ENCODE data around the gene TRHDE.
"Not testable (repeated sequence)": the region's sequence is repeated elsewhere in the genome, so short reads cannot be mapped to it uniquely, and the experiment has no call there.

The TRHDE gene

GRCh38 chr12:72610342-72610741 is 338.2 kb downstream of the TRHDE start:
- ATAC-seq, result no peak
- Mint-ChIP-seq H3K27ac (no peak overlapping the region), H3K4me3 (no peak overlapping the region), H3K36me3 (no peaks in the 10 kb centered on the region), H3K4me1 (no peaks in the 10 kb centered on the region), H3K9me3 (peaks cover 15% of the 10 kb centered on the region)
- DNase-seq (ENCODE audit: low spot score in 2 of 2), result no peak

- no peaks in the 10 kb centered on the region for H3K4me1 Mint-ChIP-seq
- H3K27ac Mint-ChIP-seq, result no peak overlapping the region
- ATAC-seq, result no peak
- H3K4me3 Mint-ChIP-seq, result no peak overlapping the region
- no peaks in the 10 kb centered on the region for H3K36me3 Mint-ChIP-seq
- H3K9me3 Mint-ChIP-seq, result peaks cover 15% of the 10 kb centered on the region
- DNase-seq (ENCODE audit: low spot score in 2 of 2), result no peak
These were observed 338.7 kb downstream of the TRHDE start for GRCh38 chr12:72610854-72611358.

DNA sequence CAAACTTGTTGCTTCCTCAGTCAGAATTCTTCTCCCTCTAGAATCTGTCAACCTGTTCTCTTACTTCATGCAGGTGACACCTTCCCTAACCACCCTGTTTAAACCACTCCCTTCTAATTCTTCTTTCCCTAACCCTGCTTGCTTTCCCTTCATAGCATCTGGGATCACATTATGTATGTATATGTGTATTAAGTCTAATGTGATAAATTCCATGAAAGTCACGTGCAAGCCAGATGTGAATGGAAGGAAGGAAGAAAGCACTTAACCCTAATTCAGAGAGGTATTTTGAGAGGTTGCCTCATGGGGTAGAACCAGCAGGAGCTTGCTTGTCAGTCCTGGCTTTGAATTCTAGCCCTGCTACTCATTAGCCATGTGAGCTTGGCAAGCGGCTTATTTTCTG is 340.0 kb downstream of the TRHDE start:
- Mint-ChIP-seq H3K36me3 (no peaks in the 10 kb centered on the region), H3K9me3 (peaks cover 13% of the 10 kb centered on the region), H3K27ac (no peak overlapping the region), H3K4me1 (no peaks in the 10 kb centered on the region), H3K4me3 (no peak overlapping the region)
- ATAC-seq (no peak), DNase-seq (ENCODE audit: low spot score in 2 of 2) (no peak)

GRCh38 chr12:72618764-72619163 is 346.6 kb downstream of the TRHDE start:
- H3K4me1 Mint-ChIP-seq, result no peaks in the 10 kb centered on the region
- peaks cover 7% of the 10 kb centered on the region for H3K9me3 Mint-ChIP-seq
- no peak for DNase-seq (ENCODE audit: low spot score in 2 of 2)
- H3K36me3 Mint-ChIP-seq, result no peaks in the 10 kb centered on the region
- H3K27ac Mint-ChIP-seq, result no peak overlapping the region
- ATAC-seq, result no peak
- no peak overlapping the region for H3K4me3 Mint-ChIP-seq

GRCh38 chr12:72622556-72622955 is 350.4 kb downstream of the TRHDE start:
- no peak overlapping the region for H3K27ac Mint-ChIP-seq
- H3K4me3 Mint-ChIP-seq, result no peak overlapping the region

GRCh38 chr12:72631926-72632685 is 359.9 kb downstream of the TRHDE start:
- DNase-seq (ENCODE audit: low spot score in 2 of 2) (no peak), ATAC-seq (no peak)
- Mint-ChIP-seq H3K9me3 (peaks cover 2% of the 10 kb centered on the region), H3K36me3 (no peaks in the 10 kb centered on the region), H3K4me1 (no peaks in the 10 kb centered on the region), H3K4me3 (no peak overlapping the region), H3K27ac (no peak overlapping the region)

More at GRCh38 chr12:72622556-72622955, 350.4 kb downstream of the TRHDE start:
- Mint-ChIP-seq H3K36me3 (no peaks in the 10 kb centered on the region), H3K9me3 (peaks cover 12% of the 10 kb centered on the region), H3K4me1 (no peaks in the 10 kb centered on the region)
- ATAC-seq, result no peak
- no peak for DNase-seq (ENCODE audit: low spot score in 2 of 2)

- DNase-seq (ENCODE audit: low spot score in 2 of 2), result no peak
- peaks cover 12% of the 10 kb centered on the region for H3K9me3 Mint-ChIP-seq
These were observed 370.5 kb downstream of the TRHDE start for GRCh38 chr12:72642706-72643105.

DNA sequence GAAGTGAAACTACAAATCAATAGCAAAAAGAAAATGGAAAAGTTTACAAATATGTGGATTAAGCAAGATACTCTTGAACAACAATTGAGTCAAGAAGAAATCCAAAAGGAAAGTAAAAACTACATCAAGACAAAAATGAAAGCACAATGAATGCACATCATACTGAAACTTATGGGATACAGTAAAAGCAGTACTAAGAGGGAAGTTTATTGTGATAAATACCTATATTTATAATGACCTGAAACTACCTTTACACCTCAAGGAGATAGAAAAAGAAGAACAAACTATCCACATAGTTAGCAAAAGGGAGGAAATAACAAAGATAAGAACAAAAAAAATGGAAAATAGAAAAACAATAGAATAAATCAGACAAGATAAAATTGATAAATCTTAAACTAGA is 375.0 kb downstream of the TRHDE start:
- no peak overlapping the region for H3K4me3 Mint-ChIP-seq
- no peaks in the 10 kb centered on the region for H3K4me1 Mint-ChIP-seq
- no peaks in the 10 kb centered on the region for H3K36me3 Mint-ChIP-seq
- peaks cover 12% of the 10 kb centered on the region for H3K9me3 Mint-ChIP-seq
- ATAC-seq, result no peak
- H3K27ac Mint-ChIP-seq, result no peak overlapping the region
- DNase-seq (ENCODE audit: low spot score in 2 of 2), result no peak

More at GRCh38 chr12:72642706-72643105, 370.5 kb downstream of the TRHDE start:
- Mint-ChIP-seq H3K4me1 (no peaks in the 10 kb centered on the region), H3K4me3 (no peak overlapping the region), H3K27ac (no peak overlapping the region), H3K36me3 (no peaks in the 10 kb centered on the region)
- no peak for ATAC-seq

DNA sequence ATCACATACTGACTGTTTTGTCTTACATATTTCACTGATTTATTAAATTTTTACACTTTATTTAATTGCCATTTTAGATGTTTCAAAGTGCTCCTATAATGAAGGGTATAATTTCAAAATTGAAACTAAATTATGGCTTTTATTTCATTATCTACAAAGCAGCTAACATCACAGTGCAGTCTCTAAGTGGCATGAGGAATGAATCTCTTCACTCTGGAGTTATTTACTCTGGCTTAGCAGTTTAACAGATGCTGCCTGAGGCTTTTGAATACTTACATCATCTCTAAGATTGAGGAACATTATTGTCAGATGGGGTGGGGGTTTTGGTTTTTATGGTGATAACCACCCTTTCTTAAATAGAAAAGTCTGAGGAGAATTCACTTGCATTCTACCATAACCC is 386.4 kb downstream of the TRHDE start:
- Mint-ChIP-seq H3K36me3 (no peaks in the 10 kb centered on the region), H3K9me3 (peaks cover 16% of the 10 kb centered on the region), H3K27ac (no peak overlapping the region), H3K4me3 (no peak overlapping the region), H3K4me1 (no peaks in the 10 kb centered on the region)
- no peak for DNase-seq (ENCODE audit: low spot score in 2 of 2)
- no peak for ATAC-seq

DNA sequence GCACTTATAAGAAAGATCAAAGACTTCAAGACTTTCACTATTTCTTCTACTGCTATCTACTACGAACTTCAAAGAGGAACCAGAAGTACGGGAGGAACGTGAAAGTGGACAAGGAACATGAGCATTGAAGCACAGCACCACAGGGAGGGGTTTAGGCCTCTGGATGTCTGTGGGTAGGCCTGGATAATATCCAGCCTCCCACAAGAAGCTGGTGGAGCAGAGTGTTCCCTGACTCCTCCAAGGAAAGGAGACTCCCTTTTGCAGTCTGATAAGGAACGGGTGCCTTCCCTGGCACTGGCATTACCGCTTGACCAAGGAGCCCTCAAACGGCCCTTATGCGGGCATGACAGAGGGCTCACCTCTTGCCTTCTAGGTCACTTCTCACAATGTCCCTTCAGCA is 388.0 kb downstream of the TRHDE start:
- not testable (repeated sequence) for H3K9me3 Mint-ChIP-seq; H3K36me3 Mint-ChIP-seq; H3K4me3 Mint-ChIP-seq; H3K27ac Mint-ChIP-seq; DNase-seq (ENCODE audit: low spot score in 2 of 2); H3K4me1 Mint-ChIP-seq; ATAC-seq

DNA sequence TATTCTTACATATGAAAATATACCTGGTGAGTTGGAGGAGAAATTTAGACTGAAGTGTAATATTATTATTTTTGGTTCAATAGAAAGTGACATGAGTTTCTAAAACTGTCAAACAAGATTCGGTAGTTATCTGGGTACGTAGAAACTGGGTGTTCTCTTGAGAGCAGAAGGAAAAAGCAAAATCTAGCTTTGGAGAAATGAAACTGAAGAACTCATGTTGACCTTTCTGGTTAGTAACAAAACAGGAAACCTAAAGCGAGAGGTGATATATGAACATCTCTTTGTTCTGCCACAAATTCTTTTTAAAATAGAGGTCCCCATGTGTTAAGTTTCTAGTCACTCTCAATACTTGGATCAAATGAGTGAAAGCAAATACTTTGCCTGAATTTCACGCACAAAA is 401.7 kb downstream of the TRHDE start:
- H3K4me1 Mint-ChIP-seq, result no peaks in the 10 kb centered on the region
- H3K4me3 Mint-ChIP-seq, result no peak overlapping the region
- peaks cover 15% of the 10 kb centered on the region for H3K9me3 Mint-ChIP-seq
- H3K36me3 Mint-ChIP-seq, result no peaks in the 10 kb centered on the region
- no peak for ATAC-seq
- no peak for DNase-seq (ENCODE audit: low spot score in 2 of 2)
- no peak overlapping the region for H3K27ac Mint-ChIP-seq

DNA sequence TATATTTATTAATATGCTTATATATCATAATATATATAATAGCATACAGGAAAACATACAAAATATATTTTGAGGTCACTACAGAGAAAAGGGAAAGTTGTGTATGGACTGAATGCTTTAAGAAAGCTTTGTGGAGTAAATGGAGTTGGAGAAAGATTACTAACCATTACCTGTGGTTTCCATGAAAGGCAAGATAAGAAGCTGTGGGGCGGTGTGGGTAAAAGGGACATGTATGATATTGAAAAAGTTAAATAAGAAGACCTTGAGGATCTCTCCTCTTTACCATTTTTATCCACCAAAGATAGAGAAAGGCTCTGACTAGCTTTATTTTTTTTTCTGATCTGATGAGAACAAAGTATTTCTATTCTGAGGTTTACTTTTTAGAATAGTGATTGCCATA is 404.4 kb downstream of the TRHDE start:
- no peaks in the 10 kb centered on the region for H3K36me3 Mint-ChIP-seq
- no peak for ATAC-seq
- no peak overlapping the region for H3K4me3 Mint-ChIP-seq
- DNase-seq (ENCODE audit: low spot score in 2 of 2), result no peak
- H3K9me3 Mint-ChIP-seq, result peaks cover 19% of the 10 kb centered on the region
- no peaks in the 10 kb centered on the region for H3K4me1 Mint-ChIP-seq
- H3K27ac Mint-ChIP-seq, result no peak overlapping the region

DNA sequence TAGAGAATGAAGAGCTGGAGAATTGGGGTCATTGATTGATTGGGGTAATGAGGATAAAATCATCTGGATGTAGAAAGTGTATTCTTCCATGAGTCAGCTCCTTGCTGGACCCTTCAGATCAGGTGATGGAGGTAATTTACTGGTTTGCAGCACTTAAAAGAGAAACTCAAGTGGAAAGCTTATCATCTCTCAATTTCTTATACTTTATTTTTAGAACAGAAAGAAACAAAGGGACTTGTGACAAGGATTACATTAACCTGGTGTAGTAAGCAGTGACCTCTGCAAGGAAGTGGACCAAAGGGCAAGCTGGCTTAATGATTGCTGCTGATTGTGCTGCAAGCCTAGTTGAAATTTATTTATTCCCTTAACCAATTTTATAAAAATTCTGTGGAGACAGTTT is 405.0 kb downstream of the TRHDE start:
- ATAC-seq, result no peak
- Mint-ChIP-seq H3K4me1 (no peaks in the 10 kb centered on the region), H3K36me3 (no peaks in the 10 kb centered on the region), H3K27ac (no peak overlapping the region), H3K9me3 (peaks cover 23% of the 10 kb centered on the region), H3K4me3 (no peak overlapping the region)
- DNase-seq (ENCODE audit: low spot score in 2 of 2), result no peak

DNA sequence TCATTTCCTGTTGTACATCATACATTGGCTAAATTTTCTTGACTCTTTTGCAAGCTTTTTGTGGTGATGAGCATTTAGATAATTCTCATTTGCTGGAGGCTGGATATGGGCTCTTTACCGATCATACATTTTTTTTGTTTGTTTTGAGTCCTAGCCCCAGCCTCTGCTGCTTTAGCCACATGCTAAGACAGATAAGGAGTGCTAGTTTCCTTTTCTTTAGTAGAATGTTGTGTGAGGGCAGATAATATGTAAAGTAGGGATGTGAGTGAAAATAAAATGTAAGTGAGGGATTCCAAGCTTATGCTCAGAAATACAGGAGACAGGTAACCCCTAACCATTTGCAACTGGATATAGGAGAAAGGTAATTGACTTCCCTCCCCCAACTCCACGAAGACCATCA is 405.7 kb downstream of the TRHDE start:
- H3K4me1 Mint-ChIP-seq, result no peaks in the 10 kb centered on the region
- DNase-seq (ENCODE audit: low spot score in 2 of 2) (no peak), ATAC-seq (no peak)

DNA sequence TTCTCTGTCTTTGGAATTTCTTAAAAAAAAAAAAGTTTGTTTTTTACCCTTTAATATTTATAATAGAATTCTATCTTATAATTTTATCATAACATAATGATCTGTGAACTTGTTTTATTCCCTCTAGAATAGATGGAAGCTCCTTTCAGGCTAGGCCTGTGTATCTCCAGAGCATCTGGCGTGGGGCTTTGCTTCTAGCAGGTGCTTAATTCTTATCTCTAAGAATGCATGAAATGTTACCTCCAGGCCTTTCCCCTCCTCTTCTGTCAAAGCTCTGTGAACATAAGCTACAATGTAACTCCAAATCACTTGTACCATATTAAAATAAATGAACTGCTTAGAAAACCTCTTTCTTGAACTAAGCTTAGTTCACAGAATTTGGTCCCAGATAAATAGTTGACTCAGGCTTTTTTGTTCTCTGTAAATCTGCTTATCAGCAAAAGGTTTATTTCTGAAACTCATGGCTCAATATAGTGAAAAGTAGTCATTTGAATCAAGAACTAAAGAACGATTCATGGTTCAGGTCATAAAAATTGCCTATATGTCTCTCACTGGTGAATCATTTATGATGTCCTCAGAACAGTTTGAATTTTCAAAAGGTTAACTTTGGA is 407.1 kb downstream of the TRHDE start:
- ATAC-seq (no peak), DNase-seq (ENCODE audit: low spot score in 2 of 2) (no peak)
- Mint-ChIP-seq H3K9me3 (peaks cover 17% of the 10 kb centered on the region), H3K27ac (no peak overlapping the region), H3K4me1 (no peaks in the 10 kb centered on the region), H3K36me3 (no peaks in the 10 kb centered on the region), H3K4me3 (no peak overlapping the region)

More for the DNA sequence above, 405.7 kb downstream of the TRHDE start:
- Mint-ChIP-seq H3K4me3 (no peak overlapping the region), H3K36me3 (no peaks in the 10 kb centered on the region), H3K9me3 (peaks cover 23% of the 10 kb centered on the region), H3K27ac (no peak overlapping the region)

DNA sequence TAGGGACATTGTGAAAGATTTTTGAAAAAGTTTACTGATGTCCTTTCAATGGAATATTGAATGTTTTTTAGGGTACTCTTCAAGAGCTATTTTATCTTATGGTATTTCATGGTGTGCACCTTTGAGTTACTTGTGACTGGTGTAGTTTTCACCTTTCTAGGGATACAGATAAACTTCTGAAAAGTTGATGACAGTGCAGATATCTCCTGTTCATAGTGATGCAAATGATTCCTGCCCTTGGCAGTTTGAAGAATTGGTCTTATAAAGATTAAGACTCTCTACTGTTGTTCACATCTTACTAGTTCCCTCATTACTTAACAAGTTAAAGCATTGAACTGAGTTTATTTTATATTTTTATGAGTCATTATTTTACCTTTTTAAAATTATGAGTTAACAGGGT is 408.9 kb downstream of the TRHDE start:
- peaks cover 12% of the 10 kb centered on the region for H3K9me3 Mint-ChIP-seq
- H3K4me1 Mint-ChIP-seq, result no peaks in the 10 kb centered on the region
- H3K36me3 Mint-ChIP-seq, result no peaks in the 10 kb centered on the region
- no peak overlapping the region for H3K4me3 Mint-ChIP-seq
- no peak for ATAC-seq
- no peak overlapping the region for H3K27ac Mint-ChIP-seq
- no peak for DNase-seq (ENCODE audit: low spot score in 2 of 2)
